ENCODE data around the gene OR6C76.
"Not testable (repeated sequence)": the region's sequence is repeated elsewhere in the genome, so short reads cannot be mapped to it uniquely, and the experiment has no call there.

DNA sequence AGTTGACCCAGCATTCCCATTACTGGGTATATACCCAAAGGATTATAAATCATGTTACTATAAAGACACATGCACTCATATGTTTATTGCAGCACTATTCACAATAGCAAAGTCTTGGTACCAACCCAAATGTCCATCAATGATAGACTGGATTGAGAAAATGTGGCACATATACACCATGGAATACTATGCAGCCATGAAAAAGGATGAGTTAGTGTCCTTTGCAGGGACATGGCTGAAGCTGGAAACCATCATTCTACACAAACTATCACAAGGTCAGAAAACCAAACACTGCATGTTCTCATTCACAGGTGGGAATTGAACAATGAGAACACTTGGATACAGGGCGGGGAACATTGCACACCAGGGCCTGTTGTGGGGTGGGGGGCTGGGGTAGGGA lies 38.9 kb downstream of the OR6C76 start:
- TF ChIP-seq, protein P1, sequence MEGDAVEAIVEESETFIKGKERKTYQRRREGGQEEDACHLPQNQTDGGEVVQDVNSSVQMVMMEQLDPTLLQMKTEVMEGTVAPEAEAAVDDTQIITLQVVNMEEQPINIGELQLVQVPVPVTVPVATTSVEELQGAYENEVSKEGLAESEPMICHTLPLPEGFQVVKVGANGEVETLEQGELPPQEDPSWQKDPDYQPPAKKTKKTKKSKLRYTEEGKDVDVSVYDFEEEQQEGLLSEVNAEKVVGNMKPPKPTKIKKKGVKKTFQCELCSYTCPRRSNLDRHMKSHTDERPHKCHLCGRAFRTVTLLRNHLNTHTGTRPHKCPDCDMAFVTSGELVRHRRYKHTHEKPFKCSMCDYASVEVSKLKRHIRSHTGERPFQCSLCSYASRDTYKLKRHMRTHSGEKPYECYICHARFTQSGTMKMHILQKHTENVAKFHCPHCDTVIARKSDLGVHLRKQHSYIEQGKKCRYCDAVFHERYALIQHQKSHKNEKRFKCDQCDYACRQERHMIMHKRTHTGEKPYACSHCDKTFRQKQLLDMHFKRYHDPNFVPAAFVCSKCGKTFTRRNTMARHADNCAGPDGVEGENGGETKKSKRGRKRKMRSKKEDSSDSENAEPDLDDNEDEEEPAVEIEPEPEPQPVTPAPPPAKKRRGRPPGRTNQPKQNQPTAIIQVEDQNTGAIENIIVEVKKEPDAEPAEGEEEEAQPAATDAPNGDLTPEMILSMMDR (optimal IDR thresholded peaks at IDR 0.05 in 1 of 3, IDR thresholded peaks at IDR 0.05 in 1 of 3, conservative IDR thresholded peaks at IDR 0.05 in 1 of 3; ENCODE audit: extremely low read depth in 1 of 3, insufficient read depth in 2 of 3, low read length in 3 of 3), result not testable (repeated sequence)
- not testable (repeated sequence) for TF ChIP-seq EZH2 (IDR thresholded peaks at IDR 0.05; ENCODE audit: low read length)

Measured in keratinocyte (primary cell).